ENCODE measurements around the gene SGSM2. TPM values are rescaled to one million over a fixed set of nuclear protein-coding genes. Genes with fewer than 3 reads are reported as not detected.

SGSM2 gene
- total and polyA plus RNA-seq, 12 donors: 16.3 to 393 (median 52.9) TPM

GRCh38 chr17:2378905-2379304, 41.6 kb downstream of the SGSM2 start:
- Histone ChIP-seq H3K4me1 (replicated peaks in 1 of 2) (peaks cover 0 to 13% of the 10 kb centered on the region in 2 donors), H3K27me3 (no peaks in the 10 kb centered on the region), H3K36me3 (replicated peaks in 1 of 2) (peaks cover 0 to 25% of the 10 kb centered on the region in 2 donors), H3K27ac (no peak overlapping the region), H3K4me3 (no peak overlapping the region), H3K9me3 (replicated peaks in 1 of 3) (no peaks in the 10 kb centered on the region)
- intact Hi-C loops (cut with DNase I): no loop called here
- no peak for DNase-seq
- TF ChIP-seq POLR2A (IDR thresholded peaks at IDR 0.05): no peak
- TF ChIP-seq, protein P1, sequence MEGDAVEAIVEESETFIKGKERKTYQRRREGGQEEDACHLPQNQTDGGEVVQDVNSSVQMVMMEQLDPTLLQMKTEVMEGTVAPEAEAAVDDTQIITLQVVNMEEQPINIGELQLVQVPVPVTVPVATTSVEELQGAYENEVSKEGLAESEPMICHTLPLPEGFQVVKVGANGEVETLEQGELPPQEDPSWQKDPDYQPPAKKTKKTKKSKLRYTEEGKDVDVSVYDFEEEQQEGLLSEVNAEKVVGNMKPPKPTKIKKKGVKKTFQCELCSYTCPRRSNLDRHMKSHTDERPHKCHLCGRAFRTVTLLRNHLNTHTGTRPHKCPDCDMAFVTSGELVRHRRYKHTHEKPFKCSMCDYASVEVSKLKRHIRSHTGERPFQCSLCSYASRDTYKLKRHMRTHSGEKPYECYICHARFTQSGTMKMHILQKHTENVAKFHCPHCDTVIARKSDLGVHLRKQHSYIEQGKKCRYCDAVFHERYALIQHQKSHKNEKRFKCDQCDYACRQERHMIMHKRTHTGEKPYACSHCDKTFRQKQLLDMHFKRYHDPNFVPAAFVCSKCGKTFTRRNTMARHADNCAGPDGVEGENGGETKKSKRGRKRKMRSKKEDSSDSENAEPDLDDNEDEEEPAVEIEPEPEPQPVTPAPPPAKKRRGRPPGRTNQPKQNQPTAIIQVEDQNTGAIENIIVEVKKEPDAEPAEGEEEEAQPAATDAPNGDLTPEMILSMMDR (IDR thresholded peaks at IDR 0.05): no peak
- WGBS, 4 donors: 80 to 94% (median 90%) methylated on average over 3 to 11 of the region's 11 CpGs

DNA sequence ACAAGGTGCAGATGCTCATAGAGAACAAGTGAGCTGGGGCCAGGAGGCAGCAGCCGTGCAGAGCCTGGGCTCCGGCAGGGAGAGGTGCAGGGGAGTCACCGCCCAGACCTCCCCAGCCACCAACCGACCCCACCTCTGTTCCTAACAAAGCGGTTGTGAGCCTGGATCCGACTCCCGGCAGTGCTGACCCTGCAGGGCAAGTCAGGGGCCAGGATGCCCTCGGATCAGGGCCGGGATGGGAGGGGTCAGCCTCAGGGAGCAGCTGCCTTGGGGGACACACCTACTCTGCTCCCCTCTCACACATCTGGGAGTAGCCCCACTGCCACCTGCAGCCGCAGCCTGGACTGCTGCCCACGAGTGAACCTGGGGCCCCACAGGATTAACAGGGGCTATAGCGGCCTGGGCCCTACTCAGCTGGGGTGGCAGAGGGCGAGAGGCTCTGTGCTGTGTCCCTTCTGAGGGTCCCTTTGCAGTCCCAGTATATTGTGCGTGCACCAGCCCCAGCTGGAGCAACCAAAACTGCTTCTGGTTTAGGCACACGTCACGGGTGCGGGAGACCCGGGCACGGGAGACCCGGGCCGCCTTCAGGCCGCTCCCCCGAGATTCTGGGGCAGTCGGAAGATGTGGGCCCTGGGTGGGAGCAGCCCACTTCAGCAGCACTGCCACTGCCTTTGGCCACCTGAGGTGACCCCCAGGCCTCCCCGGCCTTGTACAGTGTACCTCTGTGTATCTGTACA, 42.4 kb downstream of the SGSM2 start:
- intact Hi-C loops (cut with DNase I): loop anchor here in 1 of 2 donors (2.0 kb wide), 1 partner anchor 37 kb away; no protein-coding TSS in a partner anchor
- WGBS, 4 donors: 64 to 88% (median 87%) methylated on average over 6 to 25 of the region's 25 CpGs; no CpG with 5 or more reads in 1 of the 4 donors
- Histone ChIP-seq H3K36me3 (replicated peaks in 1 of 2) (peaks cover 0 to 25% of the 10 kb centered on the region in 2 donors), H3K27me3 (no peaks in the 10 kb centered on the region), H3K27ac (no peak overlapping the region), H3K4me3 (no peak overlapping the region), H3K4me1 (replicated peaks in 1 of 2) (peaks cover 0 to 13% of the 10 kb centered on the region in 2 donors), H3K9me3 (replicated peaks in 1 of 3) (no peaks in the 10 kb centered on the region)
- no peak for DNase-seq
- no peak for TF ChIP-seq POLR2A (IDR thresholded peaks at IDR 0.05)
- TF ChIP-seq, protein P1 (IDR thresholded peaks at IDR 0.05): no peak

DNA sequence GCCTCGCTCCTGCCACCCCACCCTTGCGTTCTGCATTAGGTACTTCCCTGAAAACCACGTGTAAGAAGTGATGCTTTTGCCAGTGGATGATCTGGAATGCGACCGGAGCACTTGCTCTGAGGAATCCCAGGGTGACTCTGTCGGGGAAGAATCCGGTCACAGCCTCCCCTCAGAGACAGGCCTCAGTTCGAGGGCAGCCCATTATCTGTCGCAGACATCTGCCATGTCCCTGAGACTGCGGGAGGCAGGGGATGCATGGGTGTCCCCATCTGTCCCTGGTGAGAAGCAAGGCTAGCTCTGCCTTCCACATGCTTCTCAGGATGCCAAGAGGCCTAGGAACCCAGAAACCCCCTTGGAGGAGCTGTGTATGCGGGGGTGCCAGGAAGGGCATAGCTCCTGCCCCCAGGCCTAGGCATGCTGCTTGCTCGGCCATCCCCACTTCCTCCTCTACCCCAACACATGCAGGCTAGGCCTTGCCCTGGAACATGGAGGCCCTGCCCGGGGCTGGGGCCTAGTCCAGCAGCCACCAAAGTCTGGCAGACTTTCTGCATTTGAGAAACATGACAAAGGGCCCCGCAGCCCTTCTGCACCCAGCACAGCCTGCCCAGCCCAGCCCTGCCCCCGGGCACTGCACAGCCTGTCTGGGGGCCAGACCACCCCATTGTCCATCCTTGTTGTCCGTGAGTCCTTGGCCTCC, 43.1 kb downstream of the SGSM2 start:
- Histone ChIP-seq H3K36me3 (replicated peaks in 1 of 2) (peaks cover 0 to 20% of the 10 kb centered on the region in 2 donors), H3K4me3 (no peak overlapping the region), H3K9me3 (replicated peaks in 1 of 3) (no peaks in the 10 kb centered on the region), H3K27ac (peak overlapping the region in 1 of 5 donors; percentile 32), H3K27me3 (no peaks in the 10 kb centered on the region), H3K4me1 (replicated peaks in 1 of 2) (peaks cover 0 to 20% of the 10 kb centered on the region in 2 donors)
- DNase-seq: no peak
- no peak for TF ChIP-seq POLR2A (IDR thresholded peaks at IDR 0.05)
- TF ChIP-seq, protein P1 (IDR thresholded peaks at IDR 0.05): no peak
- intact Hi-C loops (cut with DNase I): loop anchor here in 1 of 2 donors (2.0 kb wide), 1 partner anchor 36 kb away; no protein-coding TSS in a partner anchor
- 63 to 82% (median 75%) methylated on average over 5 to 16 of the region's 16 CpGs for WGBS, 4 donors

GRCh38 chr17:2380950-2381649, 43.8 kb downstream of the SGSM2 start:
- 75 to 89% (median 79%) methylated on average over 9 to 15 of the region's 15 CpGs for WGBS, 4 donors
- TF ChIP-seq, protein P1 (IDR thresholded peaks at IDR 0.05): no peak
- TF ChIP-seq POLR2A (IDR thresholded peaks at IDR 0.05): no peak
- Histone ChIP-seq H3K4me1 (replicated peaks in 1 of 2) (peaks cover 0 to 28% of the 10 kb centered on the region in 2 donors), H3K9me3 (replicated peaks in 1 of 3) (no peaks in the 10 kb centered on the region), H3K36me3 (replicated peaks in 1 of 2) (peaks cover 0 to 18% of the 10 kb centered on the region in 2 donors), H3K4me3 (no peak overlapping the region), H3K27ac (peak overlapping the region in 1 of 5 donors; percentile 21), H3K27me3 (no peaks in the 10 kb centered on the region)
- intact Hi-C loops (cut with DNase I): loop anchor here in 1 of 2 donors (2.0 kb wide), 1 partner anchor 36 kb away; no protein-coding TSS in a partner anchor
- DNase-seq: no peak

Measured in adrenal gland (tissue), 12 donors.